Measurements from ENCODE around the gene CYSRT1.

DNA sequence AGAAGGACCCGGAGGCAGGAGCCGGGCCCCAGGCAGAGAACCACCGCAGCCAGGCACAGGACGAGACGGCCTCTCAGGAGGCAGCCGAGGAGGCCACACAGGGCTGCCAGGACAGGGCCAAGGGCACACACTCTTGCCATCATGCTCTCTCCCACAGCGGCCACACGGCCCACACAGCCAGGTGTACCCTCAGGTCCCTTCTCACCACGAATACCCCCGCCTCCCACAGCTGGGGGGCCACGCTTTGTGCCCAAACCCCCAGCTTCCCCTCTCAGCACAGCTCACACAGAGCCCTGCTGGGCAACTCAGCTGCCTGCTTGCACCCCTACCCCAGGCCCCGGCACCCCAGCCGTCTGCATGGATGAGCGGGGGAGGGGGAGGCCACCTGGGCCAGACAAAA lies 31.2 kb upstream of the CYSRT1 start:
- TF ChIP-seq CTCF (IDR thresholded peaks at IDR 0.05; ENCODE audit: insufficient read depth, low read depth, low read length) (no peak), EZH2 (IDR thresholded peaks at IDR 0.05; ENCODE audit: insufficient read depth, low read length) (no peak)
